HFF-Myc (cell line): ENCODE data around the gene LRMDA.

Experiments
- DNase-seq: peaks from one replicate; pipeline ENCODE4 v3.0.0-alpha.2; 2011; ENCODE audit warnings: low read depth; ENCODE audit errors: extremely low read depth
- H3K4me3 ChIP-seq: replicated peaks from 2 replicates; pipeline ENCODE4 v1.5.1; 2011; ENCODE audit warnings: low read depth, mild to moderate bottlenecking, control low read depth, low read length
- TF ChIP-seq, protein P1 (sequence below): IDR thresholded peaks from 2 replicates; pipeline ENCODE4 v1.5.1; 2012; ENCODE audit warnings: mild to moderate bottlenecking, low read depth, low read length, control low read depth; ENCODE audit errors: missing control alignments

LRMDA gene

GRCh38 chr10:75894761-75895160 is 463.3 kb downstream of the LRMDA start:
- TF ChIP-seq, protein P1, sequence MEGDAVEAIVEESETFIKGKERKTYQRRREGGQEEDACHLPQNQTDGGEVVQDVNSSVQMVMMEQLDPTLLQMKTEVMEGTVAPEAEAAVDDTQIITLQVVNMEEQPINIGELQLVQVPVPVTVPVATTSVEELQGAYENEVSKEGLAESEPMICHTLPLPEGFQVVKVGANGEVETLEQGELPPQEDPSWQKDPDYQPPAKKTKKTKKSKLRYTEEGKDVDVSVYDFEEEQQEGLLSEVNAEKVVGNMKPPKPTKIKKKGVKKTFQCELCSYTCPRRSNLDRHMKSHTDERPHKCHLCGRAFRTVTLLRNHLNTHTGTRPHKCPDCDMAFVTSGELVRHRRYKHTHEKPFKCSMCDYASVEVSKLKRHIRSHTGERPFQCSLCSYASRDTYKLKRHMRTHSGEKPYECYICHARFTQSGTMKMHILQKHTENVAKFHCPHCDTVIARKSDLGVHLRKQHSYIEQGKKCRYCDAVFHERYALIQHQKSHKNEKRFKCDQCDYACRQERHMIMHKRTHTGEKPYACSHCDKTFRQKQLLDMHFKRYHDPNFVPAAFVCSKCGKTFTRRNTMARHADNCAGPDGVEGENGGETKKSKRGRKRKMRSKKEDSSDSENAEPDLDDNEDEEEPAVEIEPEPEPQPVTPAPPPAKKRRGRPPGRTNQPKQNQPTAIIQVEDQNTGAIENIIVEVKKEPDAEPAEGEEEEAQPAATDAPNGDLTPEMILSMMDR: no peak
- DNase-seq: no peak
- no peak overlapping the region for H3K4me3 ChIP-seq

DNA sequence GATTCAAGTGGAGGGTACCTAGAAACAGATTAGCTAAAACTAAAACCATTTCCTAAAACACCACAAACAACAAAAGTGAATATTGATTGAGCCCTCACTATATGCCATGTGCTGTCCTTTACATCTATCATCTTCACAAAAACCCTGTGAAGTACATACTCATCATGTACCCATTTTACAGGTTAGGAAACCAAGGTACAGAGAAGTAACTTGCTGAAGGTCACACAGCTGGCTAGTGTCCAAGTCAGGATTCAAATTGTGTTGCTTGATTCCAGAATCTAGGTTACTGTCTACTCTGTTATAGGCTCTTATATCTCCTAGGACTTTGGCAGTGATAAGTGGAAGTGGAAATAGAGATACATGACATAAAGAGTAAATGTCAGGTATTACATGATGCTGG is 463.8 kb downstream of the LRMDA start:
- DNase-seq: no peak
- TF ChIP-seq, protein P1: no peak
- H3K4me3 ChIP-seq: no peak overlapping the region

DNA sequence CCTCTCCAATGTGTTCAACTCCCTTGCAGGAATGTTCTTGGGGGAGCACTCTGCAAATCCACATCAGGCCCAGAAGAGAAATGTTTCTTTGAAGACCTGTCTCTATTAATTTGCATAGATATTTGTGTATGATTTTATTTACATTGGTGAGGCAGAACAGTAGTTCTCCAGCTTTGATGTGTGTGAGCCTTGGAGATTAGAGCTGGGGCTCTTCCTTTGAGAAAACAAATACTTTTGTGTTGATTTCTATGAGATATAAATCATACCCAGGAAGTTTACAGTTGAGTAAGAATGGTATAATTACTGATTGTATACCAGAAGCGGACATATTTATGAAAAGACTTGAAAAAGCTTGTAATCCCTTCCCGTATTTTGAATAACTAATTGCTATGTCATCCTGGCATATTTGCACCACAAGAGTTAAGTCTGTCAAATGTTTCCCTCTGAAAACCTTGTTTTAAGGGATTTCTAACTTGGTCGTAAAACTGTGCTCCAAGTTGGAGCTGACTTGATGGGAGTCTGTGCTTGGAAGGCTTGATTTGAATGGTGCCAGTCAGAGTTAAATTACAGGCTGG is 468.5 kb downstream of the LRMDA start:
- H3K4me3 ChIP-seq: no peak overlapping the region
- TF ChIP-seq, protein P1: no peak
- DNase-seq: no peak

DNA sequence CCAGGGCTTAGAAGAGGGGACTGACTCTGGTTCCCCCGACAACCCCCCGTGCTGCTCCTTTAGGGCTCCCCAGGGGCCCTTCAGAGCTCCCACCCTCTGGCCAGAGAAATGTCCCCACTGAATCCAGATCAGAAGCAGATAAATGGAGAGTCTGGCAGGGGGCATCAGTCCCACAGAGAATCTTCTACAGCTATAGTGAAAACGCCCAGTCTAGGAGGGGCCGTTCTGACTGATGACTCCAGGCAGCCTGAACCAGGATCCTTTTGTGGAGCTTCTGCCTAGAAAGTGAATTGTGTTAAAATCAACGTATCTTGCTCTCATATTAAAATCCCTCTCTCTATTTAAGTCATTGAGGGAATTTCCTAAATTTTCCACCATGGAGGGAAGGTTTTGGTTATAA is 471.4 kb downstream of the LRMDA start:
- no peak for DNase-seq
- H3K4me3 ChIP-seq: no peak overlapping the region
- TF ChIP-seq, protein P1: no peak

GRCh38 chr10:75904499-75905283 is 473.3 kb downstream of the LRMDA start:
- TF ChIP-seq, protein P1: no peak
- no peak for DNase-seq
- no peak overlapping the region for H3K4me3 ChIP-seq

DNA sequence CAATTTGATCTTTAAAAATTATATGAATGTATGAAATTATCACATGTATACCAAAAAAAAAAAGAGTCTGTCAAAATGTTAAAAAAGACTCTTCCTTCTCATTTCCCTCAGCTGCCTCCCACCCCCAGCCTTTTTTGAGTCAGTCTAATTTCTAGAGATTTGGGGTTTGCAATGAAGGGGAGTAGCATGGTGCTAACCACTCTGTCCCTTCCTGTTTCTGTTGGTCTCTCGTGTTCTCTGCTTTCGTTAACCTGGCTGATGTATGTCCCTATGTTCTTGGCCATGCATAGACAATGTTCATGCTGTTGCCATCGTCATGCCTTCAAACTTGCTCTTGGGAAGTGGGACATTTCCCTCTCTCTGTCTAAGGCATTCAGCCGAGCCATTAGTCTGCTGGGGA is 474.1 kb downstream of the LRMDA start:
- no peak for DNase-seq
- no peak overlapping the region for H3K4me3 ChIP-seq
- TF ChIP-seq, protein P1: no peak
